ENCODE results near the gene EEFSEC. TPM values are rescaled to one million over a fixed set of nuclear protein-coding genes. Genes with fewer than 3 reads are reported as not detected.

Gene EEFSEC
- total and polyA plus RNA-seq, 2 of the 8 experiments (the other 6 are each of a cell fraction or from before 2014, with no cell fraction given): 13.1 to 19.8 TPM

- no peak for TF ChIP-seq SIN3A (conservative IDR thresholded peaks at IDR 0.05 in 1 of 2, IDR thresholded peaks at IDR 0.05 in 1 of 2; ENCODE audit: low read depth in 1 of 2, low read length in 2 of 2)
Measured at GRCh38 chr3:128340198-128340903, 187.1 kb downstream of the EEFSEC start (continued).
